GM10847 (cell line): Measurements from ENCODE around the gene DLG5.

Source experiments
- POLR2A ChIP-seq: IDR thresholded peaks from 2 replicates; pipeline ENCODE4 v1.6.1; 2011; ENCODE audit not compliant: insufficient read length; ENCODE audit errors: extremely low read depth

Gene DLG5

DNA sequence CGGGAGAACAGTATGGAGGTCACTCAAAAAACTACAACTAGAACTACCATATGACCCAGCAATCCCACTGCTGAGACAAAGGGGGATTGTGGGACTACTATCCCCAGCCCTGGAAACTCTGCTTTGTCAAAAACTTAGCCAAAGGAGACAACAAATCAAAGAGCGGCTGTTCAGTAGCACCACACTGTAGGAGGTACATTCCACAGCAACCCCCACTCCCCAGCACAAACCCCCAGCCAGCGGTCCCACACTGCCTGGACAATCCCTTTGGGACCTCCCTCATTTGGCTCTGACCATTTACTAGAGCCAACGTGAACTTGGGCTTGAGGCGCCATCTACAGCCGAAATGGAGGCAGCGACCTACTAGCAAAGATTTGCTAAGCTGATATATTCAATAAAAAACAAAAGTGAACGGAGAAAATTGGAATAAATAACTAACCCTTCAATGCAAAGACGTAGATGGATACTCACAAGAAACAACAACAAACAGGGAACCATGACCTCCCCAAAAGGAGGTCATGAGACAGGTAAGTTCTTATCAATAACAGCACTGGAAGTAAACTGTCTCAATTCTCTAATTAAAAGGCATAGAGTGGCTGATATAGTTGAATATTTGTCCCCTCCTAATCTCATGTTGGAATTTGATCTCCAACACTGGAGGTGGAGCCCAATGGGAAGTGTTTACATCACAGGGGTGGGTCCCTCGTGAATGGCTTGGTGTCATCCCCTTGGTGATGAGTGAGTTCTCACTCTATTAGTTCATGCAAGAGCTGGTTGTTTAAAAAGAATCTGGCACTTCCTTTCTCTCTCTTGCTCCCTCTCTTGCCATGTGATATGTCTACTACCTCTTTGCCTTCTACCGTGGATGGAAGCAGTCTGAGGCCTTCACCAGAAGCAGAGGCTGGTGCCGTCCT is 170.0 kb downstream of the DLG5 start:
- TF ChIP-seq POLR2A, result no peak

DNA sequence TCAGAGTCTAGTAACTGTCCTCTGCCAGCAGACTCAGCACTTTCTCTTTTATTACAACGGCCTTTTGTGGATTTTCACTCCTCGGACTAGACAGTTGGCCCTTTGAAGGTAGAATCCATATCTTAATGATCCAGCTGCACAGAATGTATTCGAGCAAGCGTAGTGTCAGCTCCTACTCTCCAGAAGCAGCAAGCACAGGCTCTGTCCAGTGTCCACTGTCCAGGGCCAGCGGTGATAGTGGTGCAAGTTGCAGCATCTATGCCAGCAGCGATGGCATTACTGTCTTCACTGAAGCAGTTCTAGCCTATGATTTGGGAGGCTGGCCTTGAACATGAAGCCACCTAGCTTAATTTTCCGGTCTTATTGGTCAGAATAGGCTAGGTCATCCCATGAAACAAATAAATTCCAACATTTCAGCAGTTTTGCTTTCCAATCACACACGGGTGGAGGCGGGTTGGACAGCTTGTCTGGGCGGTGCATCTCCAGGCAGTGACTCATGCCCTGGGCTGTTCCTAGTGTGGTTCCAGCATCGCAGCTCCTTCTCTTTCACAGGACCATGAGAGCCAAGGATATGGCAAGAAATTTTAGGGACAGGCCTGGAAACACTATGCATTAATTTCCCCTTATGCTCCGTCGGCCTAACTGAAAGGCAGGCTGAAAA is 180.4 kb downstream of the DLG5 start:
- no peak for TF ChIP-seq POLR2A

DNA sequence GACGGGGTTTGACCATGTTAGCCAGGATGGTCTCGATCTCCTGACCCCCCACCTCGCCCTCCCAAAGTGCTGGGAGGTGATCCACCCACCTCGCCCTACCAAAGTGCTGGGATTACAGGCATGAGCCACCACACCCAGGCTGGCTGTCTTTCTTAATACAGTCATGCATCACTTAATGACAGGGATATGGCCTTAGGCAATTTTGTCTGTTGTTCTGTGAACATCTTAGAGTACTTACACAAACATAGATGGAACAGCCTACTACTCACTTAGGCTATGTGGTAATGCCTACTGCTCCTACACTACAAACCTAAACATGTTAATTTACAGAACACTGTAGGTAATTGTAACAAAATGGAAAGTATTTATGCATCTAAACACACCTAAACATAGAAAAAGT is 182.3 kb downstream of the DLG5 start:
- no peak for TF ChIP-seq POLR2A

DNA sequence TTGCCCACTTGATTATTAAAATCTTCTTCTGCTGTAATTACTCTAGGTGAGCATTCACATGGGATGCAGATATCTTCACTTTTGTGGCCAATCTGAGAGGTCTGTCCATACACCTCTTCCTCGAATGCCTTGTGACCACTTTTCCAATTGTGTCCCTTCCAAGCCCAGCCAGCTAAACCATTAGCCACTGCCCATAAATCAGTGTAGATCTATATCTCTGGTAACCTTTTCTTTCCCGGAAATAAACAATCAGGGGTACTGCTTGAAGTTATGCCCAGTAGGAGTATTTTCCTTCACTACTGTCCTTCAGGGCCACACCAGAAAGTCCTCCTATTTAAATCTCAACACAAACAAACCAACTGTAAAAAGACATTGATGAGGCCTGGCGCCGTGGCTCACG is 184.4 kb downstream of the DLG5 start:
- no peak for TF ChIP-seq POLR2A

DNA sequence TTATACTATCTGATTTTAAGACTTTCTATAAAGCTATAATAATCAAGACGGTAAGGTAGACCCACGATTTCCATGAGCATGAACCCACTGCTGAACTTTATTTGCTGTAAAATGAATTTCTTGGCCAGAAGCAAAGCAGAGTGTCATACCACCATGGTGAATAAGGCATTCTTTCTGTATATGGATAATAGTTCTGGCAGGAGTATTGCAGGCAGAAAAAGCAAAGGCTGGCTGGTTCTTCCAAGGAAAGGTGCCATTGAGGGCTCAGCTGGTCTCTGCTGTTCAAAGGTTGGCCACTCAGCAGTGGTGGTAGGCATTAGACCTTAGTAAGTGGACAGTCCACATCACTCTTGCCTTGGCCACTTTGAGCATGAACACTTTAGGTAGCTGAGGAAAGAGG is 184.8 kb downstream of the DLG5 start:
- no peak for TF ChIP-seq POLR2A
